NB4 (cell line): ENCODE data around the gene SMPX.

Experiments used
- DNase-seq: peaks from one replicate; pipeline ENCODE4 v3.0.0; 2010; ENCODE audit warnings: low read depth
- H3K4me3 ChIP-seq: one replicate; pipeline ENCODE4 v1.5.1; 2011; ENCODE audit warnings: mild to moderate bottlenecking, low read depth, low read length, moderate library complexity
- CTCF ChIP-seq: IDR thresholded peaks from one replicate; pipeline ENCODE4 v1.5.1; 2012; ENCODE audit warnings: low read depth, low read length
- MAX ChIP-seq: IDR thresholded peaks from 2 replicates; pipeline ENCODE4 v1.6.1; 2011; ENCODE audit warnings: low read depth, low read length
- MYC ChIP-seq: IDR thresholded peaks from 2 replicates; pipeline ENCODE4 v1.6.1; 2011; ENCODE audit warnings: low read depth, low read length
- POLR2A ChIP-seq: IDR thresholded peaks from 2 replicates; pipeline ENCODE4 v1.6.1; 2011; ENCODE audit warnings: mild to moderate bottlenecking; ENCODE audit not compliant: insufficient read length; ENCODE audit errors: extremely low read depth

Gene SMPX

GRCh38 chrX:21728276-21728968 lies 29.5 kb downstream of the SMPX start:
- TF ChIP-seq CTCF, result no peak
- TF ChIP-seq MYC, result no peak
- no peak for TF ChIP-seq MAX
- no peak for TF ChIP-seq POLR2A
- DNase-seq, result no peak
- no peak overlapping the region for H3K4me3 ChIP-seq

- TF ChIP-seq CTCF (no peak), MYC (no peak), MAX (no peak), POLR2A (no peak)
- H3K4me3 ChIP-seq, result no peak overlapping the region
- no peak for DNase-seq
Observed at GRCh38 chrX:21725916-21726315, 32.0 kb downstream of the SMPX start.

GRCh38 chrX:21725496-21725895 lies 32.4 kb downstream of the SMPX start:
- peak; percentile 23 for DNase-seq
- H3K4me3 ChIP-seq, result no peak overlapping the region
- no peak for TF ChIP-seq MAX
- TF ChIP-seq CTCF, result peak; percentile 17

- TF ChIP-seq MYC (no peak), CTCF (no peak), MAX (no peak), POLR2A (no peak)
- no peak overlapping the region for H3K4me3 ChIP-seq
- DNase-seq, result no peak
Observed at GRCh38 chrX:21723814-21724213, 34.1 kb downstream of the SMPX start.

- no peak overlapping the region for H3K4me3 ChIP-seq
- DNase-seq, result peak; percentile 7
- TF ChIP-seq MAX, result no peak
- TF ChIP-seq POLR2A, result no peak
- TF ChIP-seq CTCF, result no peak
Observed at GRCh38 chrX:21723084-21723483, 34.8 kb downstream of the SMPX start.

GRCh38 chrX:21721195-21721594 lies 36.7 kb downstream of the SMPX start:
- no peak overlapping the region for H3K4me3 ChIP-seq
- no peak for TF ChIP-seq MYC
- no peak for TF ChIP-seq MAX
- no peak for TF ChIP-seq POLR2A
- no peak for TF ChIP-seq CTCF

More at GRCh38 chrX:21721195-21721594, 36.7 kb downstream of the SMPX start:
- DNase-seq, result no peak
